Keratinocyte (primary cell): Measurements from ENCODE around the gene ZBTB49. TPM values are rescaled to one million over a fixed set of nuclear protein-coding genes. Genes with fewer than 3 reads are reported as not detected.

Experiments used
- DNase-seq: peaks from one replicate; pipeline ENCODE4 v3.0.0-alpha.2; 2011; ENCODE audit warnings: low read depth, missing footprints, low spot score
- FAIRE-seq: peaks from 2 replicates; lab custom pipeline; 2011; peaks lifted over from hg19 to GRCh38; lab: Jason Lieb, UNC
- H2AFZ ChIP-seq: 2 replicates; pipeline ENCODE4 v1.6.0; 2012; ENCODE audit warnings: low read length, control low read depth, inconsistent platforms; ENCODE audit not compliant: control insufficient read depth
- H3K27ac ChIP-seq: 2 replicates; pipeline ENCODE4 v1.5.1; 2011; ENCODE audit warnings: low read length; ENCODE audit not compliant: control insufficient read depth, insufficient read depth
- H3K27me3 ChIP-seq: 3 replicates; pipeline ENCODE4 v1.6.0; 2011; ENCODE audit warnings: low read length; ENCODE audit not compliant: control insufficient read depth, insufficient read depth; ENCODE audit errors: extremely low read depth
- H3K36me3 ChIP-seq, 2 experiments: 2 replicates in 1 of 2; 3 replicates in 1 of 2; pipeline ENCODE4 v1.5.1; 2011; ENCODE audit warnings: low read length in 2 of 2, mild to moderate bottlenecking in 1 of 2; ENCODE audit not compliant: control insufficient read depth in 2 of 2, insufficient read depth in 2 of 2; ENCODE audit errors: extremely low read depth in 1 of 2
- H3K4me1 ChIP-seq: 3 replicates; pipeline ENCODE4 v1.5.1; 2011; ENCODE audit warnings: low read length; ENCODE audit not compliant: control insufficient read depth, insufficient read depth; ENCODE audit errors: extremely low read depth
- H3K4me2 ChIP-seq: 3 replicates; pipeline ENCODE4 v1.6.0; 2011; ENCODE audit warnings: low read depth, low read length; ENCODE audit not compliant: control insufficient read depth, insufficient read depth; ENCODE audit errors: extremely low read depth
- H3K4me3 ChIP-seq, 3 experiments: fragments of 200-600 bp in 1 of 3; sonication (generic) in 1 of 3; 2 replicates in 2 of 3; 3 replicates in 1 of 3; pipeline ENCODE4 v1.5.1; 2011 to 2016; ENCODE audit warnings: low read length in 3 of 3, mild to moderate bottlenecking in 3 of 3, control low read depth in 2 of 3, inconsistent platforms in 1 of 3, low read depth in 1 of 3, mixed read lengths in 1 of 3, mixed run types in 1 of 3, moderate library complexity in 1 of 3; ENCODE audit not compliant: control insufficient read depth in 2 of 3, insufficient read depth in 2 of 3; ENCODE audit errors: extremely low read depth in 1 of 3
- H3K79me2 ChIP-seq: 2 replicates; pipeline ENCODE4 v1.6.0; 2012; ENCODE audit warnings: low read length; ENCODE audit not compliant: control insufficient read depth, insufficient read depth
- H3K9ac ChIP-seq: 3 replicates; pipeline ENCODE4 v1.6.0; 2011; ENCODE audit warnings: low read length; ENCODE audit not compliant: control insufficient read depth, insufficient read depth; ENCODE audit errors: extremely low read depth
- H3K9me1 ChIP-seq: 3 replicates; pipeline ENCODE4 v1.6.0; 2011; ENCODE audit warnings: low read length; ENCODE audit not compliant: control insufficient read depth, insufficient read depth; ENCODE audit errors: extremely low read depth
- H3K9me3 ChIP-seq: 2 replicates; pipeline ENCODE4 v1.5.1; 2012; ENCODE audit warnings: low read depth, low read length; ENCODE audit not compliant: control insufficient read depth
- H4K20me1 ChIP-seq: 3 replicates; pipeline ENCODE4 v1.6.0; 2011; ENCODE audit warnings: low read length; ENCODE audit not compliant: control insufficient read depth, insufficient read depth; ENCODE audit errors: extremely low read depth
- EZH2 ChIP-seq: IDR thresholded peaks from one replicate; pipeline ENCODE4 v1.6.1; 2012; ENCODE audit warnings: inconsistent platforms, mild to moderate bottlenecking, low read length, moderate library complexity
- dilution Hi-C: fragments of 300-500 bp; cut with MboI; formaldehyde crosslinking; loops from one replicate; pipeline ENCODE4 v1.7.0; 2020; ENCODE audit warnings: low sequenced_read_pairs; ENCODE audit not compliant: extremely low pct_ligation_motif_present
- polyA plus RNA-seq, 5 experiments: library from polyadenylated mRNA; depleted of rRNA in 3 of 5; stranded (reverse) in 3 of 5; stranded (forward) in 1 of 5; unstranded in 1 of 5; fragments of >200 nt; gene quantifications; 1 replicate in 1 of 5; 2 replicates in 3 of 5; 3 replicates in 1 of 5; pipeline versions ENCODE4 v1.2.1 to v1.2.3, GENCODE V29; 2011 to 2012; ENCODE audit warnings: missing spikeins in 2 of 5, low read depth in 1 of 5, low replicate concordance in 1 of 5
- TF ChIP-seq, protein P1 (sequence below), 3 experiments: IDR thresholded peaks in 1 of 3; conservative IDR thresholded peaks in 1 of 3; optimal IDR thresholded peaks in 1 of 3; 2 replicates in 2 of 3; 3 replicates in 1 of 3; pipeline versions ENCODE3 to v1.5.1; 2011; ENCODE audit warnings: low read length in 3 of 3, mild to moderate bottlenecking in 3 of 3, moderate library complexity in 2 of 3, control low read depth in 1 of 3, inconsistent platforms in 1 of 3; ENCODE audit not compliant: insufficient read depth in 2 of 3; ENCODE audit errors: extremely low read depth in 1 of 3

The ZBTB49 gene
- polyA plus RNA-seq, 1 donor (not counting 4 experiments of a cell fraction or from before 2014, with no cell fraction given): 3.8 TPM

DNA sequence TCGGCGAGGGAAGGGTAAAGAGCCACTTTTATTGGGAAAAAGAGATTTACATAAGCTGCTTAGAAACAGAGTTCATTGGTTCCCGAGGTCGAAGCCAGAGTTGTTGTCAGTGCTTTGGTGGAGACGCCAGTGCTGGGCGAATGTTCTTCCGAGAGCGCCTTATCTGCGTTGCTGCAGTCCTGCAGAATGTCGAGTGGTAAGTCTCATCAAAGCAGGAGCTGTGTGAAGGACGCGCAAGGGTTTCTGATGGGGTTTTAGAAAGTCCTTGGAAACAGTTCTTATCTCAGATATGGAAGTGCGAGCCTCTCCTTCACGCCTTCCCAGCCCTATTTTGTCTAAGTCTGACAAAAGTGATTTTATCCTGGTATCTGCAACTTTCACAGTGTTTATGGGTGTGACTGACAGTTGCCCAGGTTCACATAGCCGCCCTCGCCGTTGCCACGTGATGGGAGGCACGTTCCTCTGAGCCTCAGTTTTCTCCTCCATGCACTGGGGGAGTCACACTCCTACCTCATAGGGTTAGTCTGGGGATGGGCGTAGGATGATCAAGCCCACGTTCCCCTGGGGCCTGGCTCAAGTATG is 49.5 kb downstream of the ZBTB49 start:
- Histone ChIP-seq H3K4me2 (no peak overlapping the region), H3K9me1 (no peaks in the 10 kb centered on the region), H4K20me1 (no peaks in the 10 kb centered on the region), H3K27me3 (peaks cover 6% of the 10 kb centered on the region), H3K4me3 (no peak overlapping the region), H2AFZ (no peak overlapping the region), H3K9ac (no peak overlapping the region), H3K36me3 (no peaks in the 10 kb centered on the region), H3K4me1 (no peaks in the 10 kb centered on the region), H3K27ac (no peak overlapping the region), H3K9me3 (no peaks in the 10 kb centered on the region), H3K79me2 (no peaks in the 10 kb centered on the region)
- FAIRE-seq (no peak), DNase-seq (no peak)
- dilution Hi-C loops: no loop called here
- no peak for TF ChIP-seq EZH2
- TF ChIP-seq, protein P1, sequence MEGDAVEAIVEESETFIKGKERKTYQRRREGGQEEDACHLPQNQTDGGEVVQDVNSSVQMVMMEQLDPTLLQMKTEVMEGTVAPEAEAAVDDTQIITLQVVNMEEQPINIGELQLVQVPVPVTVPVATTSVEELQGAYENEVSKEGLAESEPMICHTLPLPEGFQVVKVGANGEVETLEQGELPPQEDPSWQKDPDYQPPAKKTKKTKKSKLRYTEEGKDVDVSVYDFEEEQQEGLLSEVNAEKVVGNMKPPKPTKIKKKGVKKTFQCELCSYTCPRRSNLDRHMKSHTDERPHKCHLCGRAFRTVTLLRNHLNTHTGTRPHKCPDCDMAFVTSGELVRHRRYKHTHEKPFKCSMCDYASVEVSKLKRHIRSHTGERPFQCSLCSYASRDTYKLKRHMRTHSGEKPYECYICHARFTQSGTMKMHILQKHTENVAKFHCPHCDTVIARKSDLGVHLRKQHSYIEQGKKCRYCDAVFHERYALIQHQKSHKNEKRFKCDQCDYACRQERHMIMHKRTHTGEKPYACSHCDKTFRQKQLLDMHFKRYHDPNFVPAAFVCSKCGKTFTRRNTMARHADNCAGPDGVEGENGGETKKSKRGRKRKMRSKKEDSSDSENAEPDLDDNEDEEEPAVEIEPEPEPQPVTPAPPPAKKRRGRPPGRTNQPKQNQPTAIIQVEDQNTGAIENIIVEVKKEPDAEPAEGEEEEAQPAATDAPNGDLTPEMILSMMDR (optimal IDR thresholded peaks at IDR 0.05 in 1 of 3, IDR thresholded peaks at IDR 0.05 in 1 of 3, conservative IDR thresholded peaks at IDR 0.05 in 1 of 3; ENCODE audit: extremely low read depth in 1 of 3, insufficient read depth in 2 of 3, low read length in 3 of 3): no peak

DNA sequence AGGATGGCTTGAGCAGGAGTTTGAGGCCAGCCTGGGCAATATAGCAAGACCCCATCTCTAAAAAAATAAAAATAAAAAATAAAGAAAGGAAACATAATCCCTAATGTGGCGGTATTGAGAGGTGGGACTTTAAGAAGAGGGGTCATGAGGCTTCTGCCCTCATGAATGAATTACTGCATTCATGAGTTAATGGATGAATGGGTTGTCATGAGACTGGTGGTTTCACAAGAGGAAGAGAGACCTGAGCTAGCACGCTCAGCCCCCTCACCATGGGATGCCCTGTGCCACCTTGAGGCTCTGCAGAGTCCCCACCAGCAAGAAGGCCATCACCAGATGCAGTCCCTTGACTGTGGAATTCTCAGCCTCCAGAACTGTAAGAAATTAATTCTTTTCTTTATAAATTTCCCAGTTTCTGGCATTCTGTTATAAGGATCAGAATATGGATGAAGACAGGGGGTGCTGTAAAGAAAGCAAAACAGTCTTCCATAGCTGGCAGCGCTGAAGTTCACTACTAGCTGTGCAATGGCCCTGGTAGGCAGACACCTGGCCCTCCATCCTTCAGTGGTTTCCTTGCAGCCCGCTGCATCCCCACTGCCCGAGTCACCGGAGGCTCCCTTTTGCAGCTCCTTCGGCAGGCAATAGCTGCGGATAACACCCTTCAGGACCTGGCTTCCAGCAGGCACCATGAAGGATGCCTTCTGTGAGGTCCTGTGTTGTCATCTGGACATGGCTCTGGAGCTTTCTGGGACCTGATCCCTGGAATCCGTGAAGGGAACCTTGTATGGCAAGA is 52.0 kb downstream of the ZBTB49 start:
- no peak overlapping the region for H3K4me2 ChIP-seq
- no peaks in the 10 kb centered on the region for H3K9me3 ChIP-seq
- H3K4me1 ChIP-seq: no peaks in the 10 kb centered on the region
- no peak overlapping the region for H3K4me3 ChIP-seq
- DNase-seq: no peak
- no peaks in the 10 kb centered on the region for H3K79me2 ChIP-seq
- H3K27me3 ChIP-seq: peaks cover 6% of the 10 kb centered on the region
- H3K27ac ChIP-seq: no peak overlapping the region
- dilution Hi-C loops: no loop called here
- no peaks in the 10 kb centered on the region for H3K36me3 ChIP-seq
- H4K20me1 ChIP-seq: no peaks in the 10 kb centered on the region
- no peak for FAIRE-seq
- no peak overlapping the region for H3K9ac ChIP-seq
- H3K9me1 ChIP-seq: no peaks in the 10 kb centered on the region
- H2AFZ ChIP-seq: no peak overlapping the region
- TF ChIP-seq EZH2: no peak
- TF ChIP-seq, protein P1 (optimal IDR thresholded peaks at IDR 0.05 in 1 of 3, IDR thresholded peaks at IDR 0.05 in 1 of 3, conservative IDR thresholded peaks at IDR 0.05 in 1 of 3; ENCODE audit: extremely low read depth in 1 of 3, insufficient read depth in 2 of 3, low read length in 3 of 3): no peak
